ENCODE measurements around the gene RCAN1.
"Not testable (repeated sequence)": the region's sequence is repeated elsewhere in the genome, so short reads cannot be mapped to it uniquely, and the experiment has no call there.

RCAN1 gene

DNA sequence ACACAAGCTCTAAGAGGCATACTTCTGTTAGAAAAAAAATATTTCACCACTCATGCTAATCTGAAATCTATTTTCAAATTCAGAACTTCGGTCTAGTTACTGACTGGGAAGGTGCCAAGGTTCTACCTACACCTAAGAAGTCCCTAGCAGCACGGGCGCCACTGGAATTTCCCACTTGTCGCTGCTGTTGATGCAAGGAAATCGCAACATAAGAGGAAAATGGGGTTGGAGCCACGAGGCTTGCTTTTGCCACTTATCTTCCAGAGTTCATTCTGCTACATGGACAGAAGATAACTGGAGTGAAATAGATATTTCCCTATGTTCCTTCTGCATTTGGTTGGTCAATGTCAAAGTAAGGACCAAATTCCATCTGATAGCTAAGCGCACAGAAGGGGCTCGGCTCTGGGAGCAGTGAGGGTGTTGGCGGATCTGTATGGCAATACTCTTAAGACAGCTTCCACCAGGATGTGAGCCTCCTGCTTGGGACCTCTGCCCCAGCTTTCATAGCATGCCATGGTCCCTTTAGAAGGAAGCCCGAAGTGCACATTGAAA, 47.2 kb downstream of the RCAN1 start:
- Histone ChIP-seq H3K4me1 (ENCODE audit: control insufficient read depth, insufficient read depth, low read length) (no peaks in the 10 kb centered on the region), H3K4me3 (ENCODE audit: low read depth, low read length) (no peak overlapping the region), H3K27ac (ENCODE audit: extremely low read depth, low read depth, low read length) (no peak overlapping the region), H3K36me3 (ENCODE audit: control insufficient read depth in 2 of 2, insufficient read depth in 1 of 2, low read length in 2 of 2) (no peaks in the 10 kb centered on the region), H3K9me3 (ENCODE audit: control insufficient read depth, insufficient read depth, low read depth, low read length) (no peaks in the 10 kb centered on the region)
- TF ChIP-seq SCRT2 (tag by site-specific recombination; IDR thresholded peaks at IDR 0.05) (peak; percentile 35; the same call in 1 of the 2 replicates), EGR2 (tag by site-specific recombination; IDR thresholded peaks at IDR 0.05; ENCODE audit: low read depth) (no peak)
- ChIA-PET POLR2A (no interaction called here), CTCF (interaction anchor here (1.0 to 1.8 kb wide), 3 partner anchors 15 to 35 kb away, joined by 3 to 9 read pairs (median 5); no protein-coding TSS in a partner anchor)

DNA sequence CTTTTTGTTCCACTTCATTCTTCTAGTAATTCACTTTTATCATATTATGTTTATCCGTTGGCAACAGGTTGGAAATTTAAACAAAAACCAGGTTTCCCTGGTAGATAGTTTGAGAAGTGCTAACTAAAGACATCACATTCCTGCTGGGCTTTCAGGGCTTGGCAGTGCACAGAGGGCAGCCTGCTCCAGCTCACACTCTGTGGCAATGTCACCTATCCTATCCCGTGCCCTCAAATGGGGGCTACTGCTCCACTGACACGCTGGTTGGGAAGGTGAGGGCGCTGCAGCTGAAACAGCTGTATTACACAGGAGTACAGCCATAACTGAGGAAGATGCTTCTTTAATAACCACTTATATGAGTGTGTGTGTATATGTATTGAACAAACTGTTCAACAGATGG, 49.7 kb downstream of the RCAN1 start:
- Histone ChIP-seq H3K9me3 (ENCODE audit: control insufficient read depth, insufficient read depth, low read depth, low read length) (no peaks in the 10 kb centered on the region), H3K4me1 (ENCODE audit: control insufficient read depth, insufficient read depth, low read length) (no peaks in the 10 kb centered on the region), H3K27ac (ENCODE audit: extremely low read depth, low read depth, low read length) (no peak overlapping the region), H3K4me3 (ENCODE audit: low read depth, low read length) (no peak overlapping the region), H3K36me3 (ENCODE audit: control insufficient read depth in 2 of 2, insufficient read depth in 1 of 2, low read length in 2 of 2) (no peaks in the 10 kb centered on the region)
- ChIA-PET POLR2A (no interaction called here), CTCF (interaction anchor here (1.0 kb wide), 1 partner anchor 17 kb away, joined by 3 read pairs; no protein-coding TSS in a partner anchor)
- TF ChIP-seq ZNF174 (tag by site-specific recombination; IDR thresholded peaks at IDR 0.05) (no peak), SCRT2 (tag by site-specific recombination; IDR thresholded peaks at IDR 0.05) (peak; percentile 55; the same call in 1 of the 2 replicates)

DNA sequence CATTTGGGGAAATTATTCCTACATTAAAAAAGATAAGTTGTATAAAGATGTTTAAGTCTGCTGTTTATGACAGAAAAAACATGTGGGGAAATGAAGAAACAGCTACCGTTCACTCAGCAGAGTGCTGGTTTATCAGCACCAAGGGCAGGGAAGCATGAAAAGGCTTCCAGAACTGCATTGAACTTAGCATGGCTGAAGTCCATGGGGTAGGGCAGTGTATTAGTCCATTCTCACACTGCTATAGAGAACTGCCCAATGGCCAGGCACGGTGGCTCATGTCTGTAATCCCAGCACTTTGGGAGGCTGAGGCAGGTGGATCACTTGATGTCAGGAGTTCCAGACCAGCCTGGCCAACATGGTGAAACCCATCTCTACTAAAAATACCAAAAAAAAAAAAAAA, 51.5 kb downstream of the RCAN1 start:
- POLR2A ChIA-PET; H3K27ac ChIP-seq (ENCODE audit: extremely low read depth, low read depth, low read length); H3K9me3 ChIP-seq (ENCODE audit: control insufficient read depth, insufficient read depth, low read depth, low read length); H3K4me3 ChIP-seq (ENCODE audit: low read depth, low read length); H3K4me1 ChIP-seq (ENCODE audit: control insufficient read depth, insufficient read depth, low read length); H3K36me3 ChIP-seq (ENCODE audit: control insufficient read depth in 2 of 2, insufficient read depth in 1 of 2, low read length in 2 of 2): not testable (repeated sequence)
- CTCF ChIA-PET, result interaction anchor here (0.5 kb wide), 1 partner anchor 29 kb away, joined by 4 read pairs; no protein-coding TSS in a partner anchor

DNA sequence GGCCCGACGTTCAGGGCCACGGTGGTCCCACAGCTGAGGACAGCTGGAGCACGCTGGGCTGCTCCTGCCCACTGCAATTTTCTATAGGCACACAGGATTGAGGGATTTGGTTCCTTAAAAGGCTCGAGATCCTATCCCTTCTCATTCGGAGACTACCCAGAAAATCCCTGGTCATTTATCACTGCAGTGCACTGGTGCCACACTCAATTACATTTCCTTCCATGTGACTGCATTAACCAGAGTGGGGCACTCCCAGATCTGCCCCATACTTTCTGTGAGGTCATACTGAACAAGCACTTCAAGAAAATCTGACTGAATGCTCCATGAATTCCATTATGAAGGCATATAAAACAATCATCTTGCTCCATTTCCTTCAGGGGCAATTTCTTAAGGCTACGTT, 53.1 kb downstream of the RCAN1 start:
- POLR2A ChIA-PET, result no interaction called here
- Histone ChIP-seq H3K9me3 (ENCODE audit: control insufficient read depth, insufficient read depth, low read depth, low read length) (no peaks in the 10 kb centered on the region), H3K4me1 (ENCODE audit: control insufficient read depth, insufficient read depth, low read length) (no peaks in the 10 kb centered on the region), H3K36me3 (ENCODE audit: control insufficient read depth in 2 of 2, insufficient read depth in 1 of 2, low read length in 2 of 2) (no peaks in the 10 kb centered on the region), H3K4me3 (ENCODE audit: low read depth, low read length) (no peak overlapping the region), H3K27ac (ENCODE audit: extremely low read depth, low read depth, low read length) (no peak overlapping the region)
- TF ChIP-seq MEIS1 (CRISPR knock-in tag; IDR thresholded peaks at IDR 0.05; ENCODE audit: borderline replicate concordance) (no peak), GLIS1 (tag by site-specific recombination; IDR thresholded peaks at IDR 0.05) (no peak), ZIC2 (tag by site-specific recombination; IDR thresholded peaks at IDR 0.05) (no peak), FEZF1 (tag by site-specific recombination; IDR thresholded peaks at IDR 0.05) (no peak), ZNF701 (tag by site-specific recombination; IDR thresholded peaks at IDR 0.05) (no peak), ZNF837 (tag by site-specific recombination; IDR thresholded peaks at IDR 0.05) (no peak), ZSCAN30 (tag by site-specific recombination; IDR thresholded peaks at IDR 0.05) (no peak), ZNF830 (tag by site-specific recombination; IDR thresholded peaks at IDR 0.05; ENCODE audit: low read depth) (no peak)
- TF ChIP-seq, protein P1, sequence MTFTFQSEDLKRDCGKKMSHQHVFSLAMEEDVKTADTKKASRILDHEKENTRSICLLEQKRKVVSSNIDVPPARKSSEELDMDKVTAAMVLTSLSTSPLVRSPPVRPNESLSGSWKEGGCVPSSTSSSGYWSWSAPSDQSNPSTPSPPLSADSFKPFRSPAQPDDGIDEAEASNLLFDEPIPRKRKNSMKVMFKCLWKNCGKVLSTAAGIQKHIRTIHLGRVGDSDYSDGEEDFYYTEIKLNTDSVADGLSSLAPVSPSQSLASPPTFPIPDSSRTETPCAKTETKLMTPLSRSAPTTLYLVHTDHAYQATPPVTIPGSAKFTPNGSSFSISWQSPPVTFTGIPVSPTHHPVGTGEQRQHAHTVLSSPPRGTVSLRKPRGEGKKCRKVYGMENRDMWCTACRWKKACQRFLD (tag by site-specific recombination; IDR thresholded peaks at IDR 0.05), result no peak
- TF ChIP-seq, protein P2, sequence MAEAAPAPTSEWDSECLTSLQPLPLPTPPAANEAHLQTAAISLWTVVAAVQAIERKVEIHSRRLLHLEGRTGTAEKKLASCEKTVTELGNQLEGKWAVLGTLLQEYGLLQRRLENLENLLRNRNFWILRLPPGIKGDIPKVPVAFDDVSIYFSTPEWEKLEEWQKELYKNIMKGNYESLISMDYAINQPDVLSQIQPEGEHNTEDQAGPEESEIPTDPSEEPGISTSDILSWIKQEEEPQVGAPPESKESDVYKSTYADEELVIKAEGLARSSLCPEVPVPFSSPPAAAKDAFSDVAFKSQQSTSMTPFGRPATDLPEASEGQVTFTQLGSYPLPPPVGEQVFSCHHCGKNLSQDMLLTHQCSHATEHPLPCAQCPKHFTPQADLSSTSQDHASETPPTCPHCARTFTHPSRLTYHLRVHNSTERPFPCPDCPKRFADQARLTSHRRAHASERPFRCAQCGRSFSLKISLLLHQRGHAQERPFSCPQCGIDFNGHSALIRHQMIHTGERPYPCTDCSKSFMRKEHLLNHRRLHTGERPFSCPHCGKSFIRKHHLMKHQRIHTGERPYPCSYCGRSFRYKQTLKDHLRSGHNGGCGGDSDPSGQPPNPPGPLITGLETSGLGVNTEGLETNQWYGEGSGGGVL (tag by site-specific recombination; IDR thresholded peaks at IDR 0.05), result no peak
- TF ChIP-seq, protein P3, sequence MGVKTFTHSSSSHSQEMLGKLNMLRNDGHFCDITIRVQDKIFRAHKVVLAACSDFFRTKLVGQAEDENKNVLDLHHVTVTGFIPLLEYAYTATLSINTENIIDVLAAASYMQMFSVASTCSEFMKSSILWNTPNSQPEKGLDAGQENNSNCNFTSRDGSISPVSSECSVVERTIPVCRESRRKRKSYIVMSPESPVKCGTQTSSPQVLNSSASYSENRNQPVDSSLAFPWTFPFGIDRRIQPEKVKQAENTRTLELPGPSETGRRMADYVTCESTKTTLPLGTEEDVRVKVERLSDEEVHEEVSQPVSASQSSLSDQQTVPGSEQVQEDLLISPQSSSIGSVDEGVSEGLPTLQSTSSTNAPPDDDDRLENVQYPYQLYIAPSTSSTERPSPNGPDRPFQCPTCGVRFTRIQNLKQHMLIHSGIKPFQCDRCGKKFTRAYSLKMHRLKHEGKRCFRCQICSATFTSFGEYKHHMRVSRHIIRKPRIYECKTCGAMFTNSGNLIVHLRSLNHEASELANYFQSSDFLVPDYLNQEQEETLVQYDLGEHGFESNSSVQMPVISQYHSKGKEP (tag by site-specific recombination; IDR thresholded peaks at IDR 0.05), result no peak
- CTCF ChIA-PET, result interaction anchor here (1.4 kb wide), 1 partner anchor 18 kb away, joined by 10 read pairs; no protein-coding TSS in a partner anchor
